Sciatic nerve (tissue), 2 donors: ENCODE measurements around the gene GP1BB. TPM values are rescaled to one million over a fixed set of nuclear protein-coding genes. Genes with fewer than 3 reads are reported as not detected.
A peak's percentile ranks its signal among the peaks of the same experiment; 100 is the strongest.
"Not testable (repeated sequence)": the region's sequence is repeated elsewhere in the genome, so short reads cannot be mapped to it uniquely, and the experiment has no call there.

Source experiments
- ATAC-seq: fragments of 200-7000 bp; cut with Tn5 transposase; one replicate; pipeline ENCODE4 v1.9.1; 2020; ENCODE audit warnings: mild to moderate bottlenecking, moderate library complexity
- DNase-seq: peaks from one replicate; pipeline ENCODE4 v3.0.0-alpha.2; 2020; ENCODE audit warnings: low spot score
- intact Hi-C: fragments of 100-400 bp; cut with DNase I; formaldehyde crosslinking; loops from one replicate; pipeline ENCODE4 v1.14.2; 2022
- total RNA-seq: library from RNA; stranded (reverse); fragmentation: NEBNext Ultra II Directional; extraction: Animal tissue kit (Norgen Biotek cat#: 25700); gene quantifications from one replicate; pipeline ENCODE4 v1.2.1, GENCODE V29; 2021
- donor health status: DM: no; HTN: no; CAD: no.
- donor health status: DM: no; HTN: no; CAD: no.

Gene GP1BB
- 4.1 TPM for total RNA-seq

DNA sequence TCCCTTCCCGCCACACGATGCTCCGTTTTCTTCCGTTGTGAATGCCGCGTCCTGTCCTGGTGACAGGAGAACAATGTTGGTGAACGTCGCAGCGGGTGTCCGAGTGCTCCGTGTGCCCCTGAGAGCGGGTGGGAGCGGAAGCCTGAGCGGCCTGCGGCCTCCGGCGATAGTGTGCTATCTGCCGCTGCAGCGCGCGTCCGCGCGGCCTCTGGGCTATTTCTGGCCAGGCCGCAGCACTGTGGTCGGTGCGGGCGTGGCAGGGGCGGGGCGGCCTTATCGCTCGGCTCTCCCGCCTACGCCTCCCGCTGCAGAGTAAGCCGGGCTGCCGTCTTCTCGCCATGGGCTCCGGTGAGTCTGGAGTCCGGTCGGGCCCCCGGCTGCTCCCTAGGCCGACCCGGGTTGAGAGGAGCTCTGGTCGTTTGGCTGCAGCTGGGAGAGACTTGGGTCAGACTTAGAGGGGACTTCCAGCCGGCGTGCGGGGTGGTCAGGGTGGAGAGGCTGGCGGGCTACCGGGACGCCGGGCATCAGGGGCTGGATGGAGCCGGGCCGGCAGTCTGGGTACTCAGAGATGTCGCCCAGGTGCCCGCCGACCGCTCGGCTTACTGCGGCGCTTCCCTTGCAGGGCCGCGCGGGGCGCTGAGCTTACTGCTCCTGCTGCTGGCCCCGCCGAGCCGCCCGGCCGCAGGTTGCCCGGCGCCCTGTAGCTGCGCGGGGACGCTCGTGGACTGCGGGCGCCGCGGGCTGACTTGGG is at the start of gene GP1BB:
GP1BB (plus strand) TSS at position 308 of the 751 bp plus-strand sequence; CDS start at position 339, 31 bp downstream.
- DNase-seq, result no peak
- intact Hi-C loops, result no loop called here
- no peak for ATAC-seq

DNA sequence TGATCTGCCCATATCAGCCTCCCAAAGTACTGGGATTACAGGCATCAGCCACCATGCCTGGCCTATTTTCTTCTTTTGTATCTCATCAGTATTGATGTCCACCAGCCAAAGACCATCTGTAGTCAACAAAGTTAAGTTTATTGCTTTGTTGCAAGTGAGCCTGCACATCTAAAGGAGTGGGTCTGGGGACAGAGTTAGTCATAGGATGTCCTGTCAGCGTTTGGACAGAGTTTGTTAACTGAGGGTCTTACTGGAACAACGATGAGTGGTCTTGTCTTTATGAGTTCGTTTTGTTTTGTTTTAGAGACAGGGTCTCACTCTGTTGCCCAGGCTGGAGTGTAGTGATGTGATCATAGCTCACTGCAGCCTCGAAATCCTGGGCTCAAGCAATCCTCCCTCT is 49.7 kb upstream of the GP1BB start:
- DNase-seq (no peak), ATAC-seq (no peak)
- intact Hi-C loops, result no loop called here

DNA sequence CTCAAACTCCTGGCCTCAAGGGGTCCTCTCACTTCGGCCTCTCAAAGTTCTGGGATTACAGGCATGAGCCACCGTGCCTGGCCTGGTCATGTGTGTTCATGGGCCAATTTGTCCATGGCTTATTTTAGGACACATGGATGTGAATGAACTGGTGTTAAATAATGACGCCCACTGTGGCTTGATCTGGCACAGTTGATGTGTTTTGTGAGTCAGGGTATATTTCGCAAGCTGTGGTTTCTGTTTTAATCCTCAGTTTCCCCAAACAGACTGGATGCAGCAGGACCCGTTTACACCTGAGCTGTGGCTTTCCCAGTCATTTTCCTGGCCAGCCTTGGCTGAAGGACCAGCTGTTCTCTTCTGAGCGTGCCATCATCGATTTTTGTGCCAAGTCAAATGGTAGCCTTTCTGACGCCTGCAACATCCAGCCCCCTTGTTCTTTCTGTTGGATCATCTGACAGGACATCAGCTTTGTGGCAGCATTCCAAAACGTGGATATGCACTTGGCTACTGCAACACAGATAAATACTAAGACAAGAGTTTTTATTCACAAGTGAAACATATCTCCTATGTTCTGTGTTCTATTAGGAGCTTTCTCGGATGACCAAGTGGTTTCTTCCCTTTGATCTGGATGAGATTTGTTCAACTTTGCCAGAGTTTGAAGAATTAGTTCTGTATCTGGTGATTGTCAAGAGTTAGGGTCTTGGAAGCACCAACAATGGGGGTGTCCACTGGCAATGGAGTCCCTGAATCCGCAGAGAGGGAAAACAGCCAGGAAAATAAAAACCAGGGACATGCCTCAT is 49.0 kb upstream of the GP1BB start:
- DNase-seq, result no peak
- intact Hi-C loops, result no loop called here
- no peak for ATAC-seq

DNA sequence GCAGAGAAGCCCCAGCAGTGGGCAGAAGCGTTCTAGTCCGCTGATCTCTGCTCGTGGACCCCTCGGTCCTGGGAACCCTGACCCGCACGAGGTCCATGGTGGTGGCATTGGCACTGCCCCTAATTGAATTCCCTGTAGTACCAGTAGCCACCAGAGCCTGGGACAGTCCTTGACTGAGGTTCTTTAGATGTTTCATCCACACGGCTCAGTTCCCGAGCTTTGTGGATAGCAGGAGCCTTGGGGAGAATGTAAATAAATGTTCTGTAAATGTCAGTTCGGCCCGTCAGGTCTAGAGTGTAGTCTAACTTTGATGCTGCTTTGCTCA is 48.4 kb upstream of the GP1BB start:
- no peak for DNase-seq
- no peak for ATAC-seq
- intact Hi-C loops, result no loop called here

DNA sequence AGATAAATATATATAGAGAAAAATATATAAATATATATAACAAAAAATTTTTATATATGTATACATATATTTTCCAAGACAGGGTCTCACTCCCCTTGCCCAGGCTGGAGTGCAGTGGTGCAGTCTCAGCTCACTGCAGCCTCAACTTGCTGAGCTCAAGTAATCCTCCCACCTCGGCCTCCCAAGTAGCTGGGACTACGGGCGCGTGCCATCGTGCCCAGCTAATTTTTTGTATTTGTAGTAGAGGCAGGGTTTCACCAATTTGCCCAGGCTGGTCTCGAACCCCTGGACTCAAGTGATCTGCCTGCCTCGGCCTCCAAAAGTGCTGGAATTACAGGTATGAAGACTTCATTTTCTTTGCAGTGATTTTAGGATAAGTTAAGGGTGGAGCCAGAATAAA is 47.9 kb upstream of the GP1BB start:
- DNase-seq, result no peak
- ATAC-seq, result no peak
- intact Hi-C loops, result no loop called here

DNA sequence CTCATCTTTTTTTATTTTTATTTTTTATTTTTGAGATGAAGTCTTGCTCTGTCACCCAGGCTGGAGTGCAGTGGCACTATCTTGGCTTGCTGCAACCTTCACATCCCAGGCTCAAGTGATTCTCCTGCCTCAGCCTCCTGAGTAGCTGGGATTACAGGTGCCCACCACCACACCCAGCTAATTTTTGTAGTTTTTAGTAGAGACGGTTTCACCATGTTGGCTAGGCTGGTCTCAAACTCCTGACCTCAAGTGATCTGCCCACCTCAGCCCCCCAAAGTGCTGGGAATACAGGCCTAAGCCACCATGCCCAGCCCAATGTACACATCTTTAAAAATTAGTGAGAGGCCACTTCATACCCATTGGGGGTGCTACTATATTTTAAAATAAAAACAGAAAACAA is 46.9 kb upstream of the GP1BB start:
- DNase-seq, intact Hi-C loops, ATAC-seq: not testable (repeated sequence)

DNA sequence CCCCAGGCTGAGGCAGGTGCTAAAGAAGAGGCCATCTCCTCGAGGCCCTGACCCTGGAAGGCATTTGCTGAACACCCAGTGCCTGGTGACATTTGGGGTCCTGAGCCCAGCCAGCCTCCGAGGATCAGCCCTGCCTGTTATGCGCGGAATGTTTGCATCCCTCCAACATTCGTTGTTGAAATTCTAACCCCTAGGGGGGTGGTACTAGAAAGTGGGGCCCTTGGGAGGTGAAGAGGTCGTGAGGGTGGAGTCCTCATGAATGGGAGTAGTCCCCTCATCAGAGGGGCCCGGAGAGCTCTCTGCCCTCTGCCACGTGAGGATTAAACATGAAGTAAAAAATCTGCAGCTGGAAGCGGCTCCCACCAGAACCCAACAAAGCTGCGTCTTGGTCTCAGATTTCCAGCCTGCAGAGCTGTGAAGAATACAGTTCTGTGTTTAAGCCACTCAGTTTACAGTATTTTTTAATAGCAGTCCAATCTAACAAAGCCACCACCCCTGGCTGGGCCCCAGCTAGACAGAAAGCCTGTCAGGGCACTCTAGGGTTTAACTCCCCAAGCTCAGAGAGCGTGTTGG is 44.3 kb upstream of the GP1BB start:
- no peak for DNase-seq
- peak; percentile 10 for ATAC-seq
- intact Hi-C loops, result no loop called here

DNA sequence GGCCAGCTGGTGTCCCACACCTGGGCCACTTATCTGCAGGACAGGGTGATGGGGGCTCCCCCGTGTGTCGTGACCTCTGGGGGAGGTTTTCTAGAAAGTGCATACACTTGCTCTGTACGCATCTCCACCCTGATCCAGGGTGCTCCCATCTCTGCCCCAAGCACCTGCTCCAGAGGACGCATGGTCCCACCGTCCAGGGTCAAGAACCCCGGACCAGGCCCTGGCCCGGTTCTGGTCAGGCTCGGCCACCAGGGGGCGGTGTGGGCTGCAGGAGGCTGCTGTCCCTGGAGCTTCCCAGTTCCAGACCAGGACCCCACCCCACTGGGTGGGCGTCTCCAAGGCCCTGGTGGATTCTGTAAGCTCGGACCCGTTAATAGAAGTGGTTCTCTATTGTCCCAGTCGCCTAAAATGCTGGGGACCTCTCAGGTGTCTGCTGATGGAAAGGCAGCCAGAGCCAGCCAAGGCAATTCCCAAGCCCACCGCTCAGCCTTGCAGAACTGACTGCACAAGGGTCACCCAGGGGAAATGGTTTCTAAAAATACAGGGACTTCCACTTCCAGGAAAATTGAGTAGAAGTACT is 43.7 kb upstream of the GP1BB start:
- peak; percentile 88 for ATAC-seq
- DNase-seq, result peak; percentile 82
- intact Hi-C loops, result no loop called here

DNA sequence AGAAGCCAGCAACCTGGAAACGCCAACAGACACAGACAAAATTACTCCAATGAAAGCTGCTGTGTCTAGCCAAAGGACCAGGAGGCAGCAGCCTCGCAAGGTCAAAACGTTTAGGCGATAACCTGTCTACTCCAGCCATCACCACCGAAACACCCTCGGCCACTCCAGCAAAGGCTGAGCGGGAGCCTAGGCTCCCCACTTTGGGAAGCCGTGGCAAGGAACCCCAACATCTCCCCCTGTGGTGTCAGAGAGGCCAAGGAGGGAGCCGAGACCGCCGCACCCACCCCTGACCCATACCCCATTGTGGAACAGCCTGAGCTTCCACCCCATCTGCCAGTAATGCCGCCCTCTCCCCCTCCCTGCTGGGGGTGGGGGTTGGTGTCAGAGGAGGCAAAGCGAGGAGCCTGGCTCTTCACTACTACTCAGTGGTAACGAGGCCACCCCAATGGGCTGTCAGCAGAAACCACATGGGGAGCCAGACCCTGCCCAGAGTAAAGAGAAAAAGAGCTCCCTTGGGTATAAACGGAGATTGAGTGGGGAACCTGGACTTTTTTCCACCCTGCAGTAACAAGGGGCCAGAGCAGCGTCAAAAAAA is 43.0 kb upstream of the GP1BB start:
- no peak for ATAC-seq
- no peak for DNase-seq
- intact Hi-C loops, result no loop called here

DNA sequence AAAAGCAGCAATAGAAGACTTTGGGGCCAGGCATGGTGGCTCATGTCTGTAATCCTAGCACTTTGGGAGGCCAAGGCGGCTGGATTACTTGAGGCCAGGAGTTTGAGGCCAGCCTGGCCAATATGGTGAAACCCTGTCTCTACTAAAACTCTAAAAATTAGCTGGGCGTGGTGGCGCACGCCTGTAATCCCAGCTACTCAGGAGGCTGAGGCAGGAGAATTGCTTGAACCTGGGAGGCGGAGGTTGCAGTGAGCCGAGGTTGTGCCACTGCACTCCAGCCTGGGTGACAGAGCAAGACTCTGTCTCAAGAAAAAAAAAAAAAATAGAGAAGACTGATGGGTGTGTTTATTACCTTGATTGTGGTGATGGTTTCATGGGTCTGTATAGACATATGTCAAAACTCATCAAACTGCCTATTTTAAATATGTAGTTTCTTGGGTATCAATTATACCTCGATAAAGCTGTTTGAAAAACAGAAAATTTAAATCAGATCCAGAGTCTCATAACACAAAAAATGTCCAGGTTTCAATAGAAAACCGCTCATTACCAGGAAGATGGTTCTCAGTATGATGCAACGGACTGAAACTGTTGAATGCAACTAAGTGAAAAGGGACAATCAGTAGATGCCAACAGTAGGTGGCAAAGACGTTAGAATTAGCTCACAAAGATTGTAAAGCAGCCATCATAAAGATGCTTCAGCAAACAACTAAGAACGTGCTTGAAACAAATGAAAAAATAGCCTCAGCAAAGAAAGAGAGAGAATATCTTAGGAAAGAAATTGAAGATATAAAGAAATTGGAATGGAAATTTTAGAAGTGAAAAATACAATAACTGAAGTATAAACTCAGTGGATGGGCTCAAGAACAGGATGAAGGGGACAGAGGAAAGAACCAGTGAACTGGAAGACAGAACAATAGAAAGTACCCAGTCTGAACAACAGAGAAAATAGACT is 42.2 kb upstream of the GP1BB start:
- DNase-seq (no peak), ATAC-seq (no peak)
- intact Hi-C loops, result no loop called here

DNA sequence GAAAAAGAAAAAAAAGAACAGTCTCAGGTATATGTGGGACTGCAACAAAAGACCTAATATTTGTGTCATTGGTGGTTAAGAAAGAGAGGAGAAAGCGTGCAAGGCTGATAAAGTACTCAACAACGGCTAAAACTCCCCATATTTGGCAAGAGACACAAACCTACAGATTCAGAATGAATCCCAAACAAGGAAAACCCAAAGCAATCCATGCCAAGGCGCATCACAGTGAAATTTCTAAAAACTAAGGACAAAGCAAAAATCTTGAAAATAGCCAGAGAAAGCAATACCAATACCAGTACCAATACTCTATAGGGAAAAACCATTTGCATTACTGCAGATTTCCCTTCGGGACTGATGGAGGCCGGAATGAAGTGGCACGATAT is 41.5 kb upstream of the GP1BB start:
- no peak for ATAC-seq
- intact Hi-C loops, result no loop called here

DNA sequence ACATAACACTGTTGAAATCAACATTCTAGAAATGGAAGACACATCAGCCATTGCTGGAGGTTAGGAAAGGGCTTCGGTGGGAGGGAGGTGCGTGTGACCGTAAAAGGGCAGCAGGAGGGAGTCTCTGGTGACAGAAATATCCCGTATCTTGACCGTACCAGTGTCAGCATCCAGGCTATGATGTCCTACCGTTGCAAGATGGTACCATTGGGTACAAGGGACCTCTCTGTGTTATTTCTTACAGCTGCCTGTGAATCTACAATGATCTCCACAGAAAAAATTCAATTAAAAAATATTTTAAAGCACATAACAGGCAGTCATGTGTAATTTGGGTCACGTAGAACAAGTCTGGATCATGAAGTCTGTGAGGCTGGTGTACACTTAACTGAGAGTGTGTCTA is 36.4 kb upstream of the GP1BB start:
- intact Hi-C loops, result no loop called here
- DNase-seq, result no peak
- no peak for ATAC-seq

More for the DNA sequence above, 41.5 kb upstream of the GP1BB start:
- DNase-seq, result no peak

DNA sequence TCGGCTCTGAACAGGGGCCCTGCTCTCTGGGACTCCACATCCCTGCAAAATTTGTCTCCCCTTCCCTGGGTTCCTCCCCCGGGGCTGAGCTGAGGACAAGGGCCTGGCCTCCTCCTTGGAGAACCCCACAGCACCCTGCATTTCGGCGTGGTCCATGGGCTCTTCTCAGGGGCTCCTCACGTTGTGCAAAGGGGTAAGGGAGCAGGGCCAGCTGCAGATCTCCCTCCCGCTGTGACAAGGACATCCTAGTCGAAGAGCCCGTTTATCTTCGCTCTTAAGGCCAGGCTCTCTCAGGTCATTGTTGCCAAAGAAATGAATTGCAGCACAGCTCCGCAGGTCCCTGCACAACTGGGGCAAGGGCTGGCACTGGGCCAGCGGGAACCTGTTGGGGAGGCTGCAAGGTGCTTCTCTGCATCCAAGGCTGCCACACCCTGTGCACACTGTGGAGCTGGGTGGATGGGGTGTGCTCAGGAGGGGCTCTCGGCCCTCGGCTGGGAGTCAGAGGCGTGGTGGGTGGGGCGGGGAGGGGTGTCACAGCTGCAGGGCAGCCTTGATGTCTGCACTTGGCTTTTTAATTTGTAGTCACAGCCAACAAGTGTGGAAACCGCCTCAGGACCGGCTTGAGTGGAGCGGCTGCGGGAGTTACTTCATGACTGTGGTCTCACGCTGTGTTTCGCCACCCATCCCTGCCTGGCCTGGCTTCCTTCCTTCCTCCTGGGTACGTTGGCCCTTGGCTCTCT is 35.6 kb upstream of the GP1BB start:
- peak; percentile 35 for ATAC-seq
- DNase-seq, result no peak
- intact Hi-C loops, result no loop called here

DNA sequence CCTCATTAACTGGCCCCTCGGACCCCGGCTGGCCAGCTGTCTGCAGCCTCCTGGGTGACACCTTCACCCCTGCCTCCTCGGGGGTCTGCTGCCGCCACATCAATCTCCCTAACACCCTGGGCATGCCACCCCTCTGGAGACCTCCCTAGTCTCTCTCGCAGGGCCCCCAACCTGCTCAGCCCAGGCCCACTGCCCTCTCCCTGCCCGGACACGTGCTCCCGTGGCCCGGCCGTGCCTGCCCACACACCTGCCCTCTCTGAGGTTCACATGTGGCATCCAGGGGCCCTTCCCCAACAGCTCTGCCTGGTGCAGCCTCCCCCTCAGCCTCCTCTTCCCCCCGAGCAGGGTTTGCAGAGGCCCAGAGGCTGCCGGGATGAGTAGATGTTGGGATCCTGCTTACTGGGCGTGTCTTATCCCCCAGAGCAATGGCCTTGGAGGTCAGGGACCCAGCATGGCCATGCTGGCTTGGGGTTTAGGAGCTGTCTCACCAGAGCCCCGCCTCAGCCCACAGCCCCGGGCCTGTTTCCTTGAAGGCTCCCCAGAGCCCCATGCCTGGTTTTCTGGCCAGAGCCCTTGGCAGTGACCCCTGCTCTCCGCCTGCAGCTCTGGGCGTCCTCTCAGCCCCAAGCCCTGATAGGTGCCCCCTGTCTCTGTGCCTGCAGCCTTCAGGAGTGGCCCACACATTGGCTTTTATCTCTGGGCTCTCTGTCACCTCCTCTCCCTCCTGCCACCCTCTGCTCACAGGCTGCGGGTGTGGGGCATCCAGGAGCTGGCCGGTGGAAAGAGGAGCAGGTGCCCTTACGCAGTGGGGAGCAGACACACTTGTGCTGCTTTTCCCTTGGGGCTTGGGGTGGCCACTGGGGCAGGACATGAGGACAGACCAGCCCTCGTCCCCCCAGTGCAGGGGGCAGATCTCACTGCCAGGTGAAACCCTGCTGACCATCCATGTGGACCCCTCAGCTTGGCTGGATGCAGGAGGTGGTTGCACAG is 34.7 kb upstream of the GP1BB start:
- DNase-seq (no peak), ATAC-seq (peak; percentile 13)
- intact Hi-C loops, result no loop called here

DNA sequence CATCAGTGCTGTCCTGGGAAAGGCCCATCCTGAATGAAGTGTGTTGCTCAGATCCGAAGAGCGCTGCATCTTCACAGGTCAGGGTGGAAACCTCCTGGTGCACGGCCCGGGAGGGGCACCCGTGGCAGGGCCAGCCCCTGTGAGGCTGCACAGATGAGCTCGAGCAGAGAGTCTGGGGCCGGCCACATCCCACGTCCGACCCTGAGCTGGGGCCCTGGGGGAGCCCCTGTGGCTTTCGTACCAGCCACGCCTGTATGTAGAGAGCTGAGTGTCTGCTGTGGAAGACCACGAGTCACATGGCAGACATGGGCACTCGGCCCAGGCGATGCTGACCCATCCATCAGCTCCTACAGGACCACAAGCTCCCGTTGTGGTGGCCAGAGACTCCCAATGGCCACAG is 33.9 kb upstream of the GP1BB start:
- intact Hi-C loops, result no loop called here
- no peak for DNase-seq
- ATAC-seq, result no peak

DNA sequence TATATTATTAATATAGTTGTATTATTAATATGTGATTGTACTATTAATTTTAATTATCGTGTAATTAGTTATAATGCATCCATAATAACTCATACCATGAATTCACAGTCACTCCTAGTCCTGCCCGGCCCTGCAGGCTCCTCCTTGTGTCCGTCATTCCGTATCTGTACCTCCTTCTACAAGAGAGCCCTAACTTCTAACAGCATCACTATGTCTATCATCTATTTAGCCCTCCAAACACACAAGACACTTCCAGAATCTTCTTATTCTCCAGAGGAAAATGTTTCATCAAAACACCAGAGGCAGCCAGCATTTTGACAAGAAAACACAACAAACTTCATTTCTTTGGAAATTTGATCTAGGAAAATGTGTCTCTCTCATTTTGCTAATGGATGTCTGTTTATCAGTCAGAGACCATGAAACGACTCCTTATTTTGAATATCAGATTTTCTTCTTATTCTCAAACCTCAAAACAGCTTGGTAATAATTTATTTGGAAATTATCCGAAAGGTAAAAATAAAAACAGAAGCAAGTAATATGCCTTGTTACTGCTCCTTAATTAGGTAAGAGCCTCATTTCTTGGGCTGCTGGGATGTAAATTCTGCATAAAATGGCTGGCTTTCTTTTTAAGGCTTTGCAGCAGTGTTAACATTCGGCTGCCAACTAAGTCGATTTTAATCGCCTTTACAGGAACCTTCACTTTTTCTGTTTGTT is 32.2 kb upstream of the GP1BB start:
- intact Hi-C loops, result no loop called here
- ATAC-seq, result no peak
- DNase-seq, result no peak
